ENCODE measurements around the gene TUSC2. TPM values are rescaled to one million over a fixed set of nuclear protein-coding genes. Genes with fewer than 3 reads are reported as not detected.
A peak's percentile ranks its signal among the peaks of the same experiment; 100 is the strongest.

Gene TUSC2
- total RNA-seq, 1 experiment from 2014 or later = 33.5 TPM

- no peak within 1 kb of the TSS for H2BK12ac ChIP-seq (ENCODE audit: insufficient read length, low read depth, low read length)
- no peak within 1 kb of the TSS for H3T11ph ChIP-seq (ENCODE audit: low read length)
- H3K23ac ChIP-seq (ENCODE audit: insufficient read length, low read depth, low read length) = no peak within 1 kb of the TSS
- no peak within 1 kb of the TSS for H2AK5ac ChIP-seq (ENCODE audit: insufficient read length, low read length)
- H3K9ac ChIP-seq (ENCODE audit: extremely low read depth, insufficient read length, low read length) = no peak within 1 kb of the TSS
- H3K18ac ChIP-seq (ENCODE audit: insufficient read length, low read depth, low read length) = no peak within 1 kb of the TSS
- Mint-ChIP-seq H3K4me1 (peaks cover 19 to 22% of the 10 kb centered on the region in 2 experiments), H3K36me3 (ENCODE audit: insufficient read depth in 1 of 3, low read depth in 3 of 3) (no peaks in the 10 kb centered on the region; a peak in 1 of 7 replicates), H3K4me3 (no peak within 1 kb of the TSS), H3K27ac (peak within 1 kb of the TSS in 2 of 3 experiments; percentile 34 to 95; a peak in 2 of 7 replicates), H3K9me3 (no peaks in the 10 kb centered on the region), H3K27me3 (ENCODE audit: low read depth) (peaks cover 50% of the 10 kb centered on the region)
- no peaks in the 10 kb centered on the region for H3K9me3 ChIP-seq (ENCODE audit: control insufficient read depth, low read depth, low read length)
- WGBS (ENCODE audit: extremely low coverage, insufficient read length, low lambda C conversion rate) = no CpG with 5 or more reads among the region's 2 CpGs
- peaks cover 7% of the 10 kb centered on the region; the same call in 1 of the 2 replicates for H3K27me3 ChIP-seq (ENCODE audit: insufficient read depth, low read length)
- H3K79me1 ChIP-seq (ENCODE audit: insufficient read depth, low read depth, low read length, poor library complexity, severe bottlenecking) = no peaks in the 10 kb centered on the region
- no peak within 1 kb of the TSS for H4K91ac ChIP-seq (ENCODE audit: insufficient read length, low read depth, low read length)
- no peak within 1 kb of the TSS for H4K8ac ChIP-seq (replicated peaks; ENCODE audit: insufficient read length, low read depth, low read length)
- peaks cover 6% of the 10 kb centered on the region for H3K23me2 ChIP-seq (ENCODE audit: insufficient read length, low read depth, low read length, poor library complexity, severe bottlenecking)
- H2BK20ac ChIP-seq (ENCODE audit: low read depth, low read length, poor library complexity, severe bottlenecking) = no peak within 1 kb of the TSS
- H2AFZ ChIP-seq (ENCODE audit: low read length) = no peak within 1 kb of the TSS
- no peak within 1 kb of the TSS for H2BK120ac ChIP-seq (ENCODE audit: low read depth, low read length, poor library complexity, severe bottlenecking)
- no peaks in the 10 kb centered on the region for H3K79me2 ChIP-seq (ENCODE audit: insufficient read depth, low read length)
- no peaks in the 10 kb centered on the region for H4K20me1 ChIP-seq (ENCODE audit: control insufficient read depth, insufficient read depth, insufficient read length)
- no peak within 1 kb of the TSS for H3K4ac ChIP-seq (ENCODE audit: low read depth, low read length)
- H3K4me1 ChIP-seq (ENCODE audit: insufficient read depth, low read length) = no peaks in the 10 kb centered on the region
- TF ChIP-seq CTCF (conservative IDR thresholded peaks at IDR 0.05) = no peak
- H3K4me2 ChIP-seq (ENCODE audit: insufficient read depth, insufficient read length, low read length) = no peak within 1 kb of the TSS
- H3K56ac ChIP-seq (ENCODE audit: insufficient read length, low read depth, low read length) = no peak within 1 kb of the TSS
- H4K5ac ChIP-seq (ENCODE audit: insufficient read length, low read depth, low read length) = no peak within 1 kb of the TSS
- no peak within 1 kb of the TSS for H3K14ac ChIP-seq (ENCODE audit: insufficient read depth, low read length)
- DNase-seq = no peak
- no peak within 1 kb of the TSS for H2BK5ac ChIP-seq (ENCODE audit: insufficient read length, low read length)
- no peak within 1 kb of the TSS for H3K27ac ChIP-seq (ENCODE audit: insufficient read length, low read depth, low read length)
- no peak within 1 kb of the TSS for H2BK15ac ChIP-seq (ENCODE audit: low read depth, low read length)
Observed at GRCh38 chr3:50278880-50279224, 49.2 kb downstream of the TUSC2 start, which contains the start of gene LSMEM2. Gene LSMEM2, plus strand, starts transcription at chr3:50279087. Its CDS starts 27 bp downstream, at chr3:50279114.

Data from H9 (cell line).